ENCODE results near the gene TNK2.
"Not testable (repeated sequence)": the region's sequence is repeated elsewhere in the genome, so short reads cannot be mapped to it uniquely, and the experiment has no call there.

Gene TNK2

DNA sequence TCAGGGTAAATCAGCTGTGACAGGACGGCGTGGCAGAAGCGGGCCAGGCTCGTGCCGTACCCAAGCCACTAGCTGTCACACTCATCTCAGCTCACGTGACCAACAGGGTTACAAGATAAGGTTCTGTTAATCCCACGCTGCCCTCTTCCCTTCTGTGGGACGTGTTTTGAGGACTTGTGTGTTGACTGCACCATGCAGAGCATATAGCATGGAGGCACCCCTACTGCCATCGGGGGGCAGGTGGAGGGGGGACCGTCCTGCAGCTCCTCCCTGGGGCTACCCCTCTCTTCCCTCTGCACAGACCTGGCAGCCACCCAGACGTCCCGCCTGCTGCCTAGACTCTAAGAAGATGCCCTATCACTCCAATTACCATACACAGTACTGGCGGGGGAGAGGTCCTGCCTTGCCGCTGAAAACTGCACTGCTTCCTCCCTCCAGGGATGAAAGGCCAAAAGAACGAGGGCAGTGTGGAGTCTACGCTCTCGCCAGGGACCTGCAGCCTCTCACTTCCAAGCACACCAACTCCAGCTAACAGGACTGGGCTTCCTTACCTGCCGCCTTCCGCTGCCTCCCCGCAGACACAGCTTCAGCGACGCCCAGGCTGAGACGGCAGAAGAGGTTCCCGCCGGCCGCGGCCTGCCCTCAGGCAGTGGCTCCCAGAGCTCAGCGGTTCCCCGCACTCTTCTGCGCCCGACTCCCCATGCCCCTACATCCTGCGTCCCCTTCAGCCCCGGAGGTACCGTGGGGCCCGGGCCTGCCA, at the start of gene TNK2:
Gene TNK2 (minus strand): TSS at position 618 of the 760 bp plus-strand sequence. CDS start 19,963 bp downstream, outside the sequence.
- peak in 1 of 2 experiments; percentile 59 for DNase-seq

GRCh38 chr3:195956577-195956976, 48.2 kb upstream of the TNK2 start:
- no peak for DNase-seq

- DNase-seq: not testable (repeated sequence)
Measured at GRCh38 chr3:195955416-195955841, 47.1 kb upstream of the TNK2 start.

- DNase-seq: not testable (repeated sequence)
Measured at GRCh38 chr3:195954752-195955119, 46.4 kb upstream of the TNK2 start.

DNA sequence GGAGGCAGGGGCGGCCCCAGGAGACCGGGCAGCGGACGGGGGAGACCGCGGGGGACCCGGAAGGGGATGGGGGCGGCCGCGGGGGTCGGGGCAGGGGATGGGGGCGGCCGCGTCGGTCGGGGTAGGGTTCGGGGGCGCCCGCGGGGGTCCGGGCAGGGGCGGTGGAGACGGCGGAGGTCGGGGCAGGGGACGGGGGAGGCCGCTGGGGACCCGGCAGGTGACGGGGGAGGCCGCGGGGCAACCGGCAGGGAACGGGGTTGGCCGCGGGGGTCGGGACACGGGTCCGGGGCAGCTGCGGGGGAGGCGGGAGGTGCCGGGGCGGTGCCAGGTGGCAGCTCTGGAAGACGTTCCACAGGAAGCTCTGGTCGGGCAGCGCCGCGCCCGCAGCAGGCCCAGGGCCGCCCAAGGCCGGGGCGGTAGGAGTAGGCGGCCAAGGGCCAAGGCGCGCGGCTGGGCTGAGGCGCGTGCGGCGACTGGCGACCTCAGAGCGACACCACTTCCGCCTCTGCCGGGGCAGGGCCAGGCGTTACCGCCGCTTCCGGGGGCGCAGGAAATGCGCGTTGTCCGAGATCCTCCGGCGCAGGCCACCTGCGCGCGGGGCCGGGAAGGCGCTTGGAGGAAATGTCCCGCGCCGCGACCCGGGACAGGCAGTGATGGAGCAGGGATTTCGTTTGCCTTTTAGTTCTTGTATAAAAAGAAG, 45.9 kb upstream of the TNK2 start:
- DNase-seq: not testable (repeated sequence)

DNA sequence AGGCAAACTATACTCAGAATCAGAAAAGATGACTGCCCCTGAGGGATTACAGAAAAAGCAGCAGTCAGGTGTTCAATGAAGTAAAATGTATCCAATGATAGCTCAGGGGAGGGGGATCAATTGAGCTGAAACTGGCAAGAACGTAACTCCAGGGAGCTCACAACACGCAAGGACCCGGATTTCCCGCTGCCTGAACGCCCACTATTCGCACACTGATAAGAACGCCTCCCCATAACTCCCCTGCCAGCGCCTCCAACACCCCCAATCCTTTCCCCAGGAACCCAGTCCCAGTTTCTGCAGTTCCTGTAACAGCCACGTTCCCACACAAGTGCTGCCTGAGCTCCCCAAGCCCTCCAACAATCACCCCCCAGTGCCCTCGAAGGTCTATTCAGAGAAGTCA, 44.2 kb upstream of the TNK2 start:
- not testable (repeated sequence) for DNase-seq

- DNase-seq: not testable (repeated sequence)
Measured at GRCh38 chr3:195951443-195952177, 43.3 kb upstream of the TNK2 start.

GRCh38 chr3:195950731-195951130, 42.4 kb upstream of the TNK2 start:
- not testable (repeated sequence) for DNase-seq

DNA sequence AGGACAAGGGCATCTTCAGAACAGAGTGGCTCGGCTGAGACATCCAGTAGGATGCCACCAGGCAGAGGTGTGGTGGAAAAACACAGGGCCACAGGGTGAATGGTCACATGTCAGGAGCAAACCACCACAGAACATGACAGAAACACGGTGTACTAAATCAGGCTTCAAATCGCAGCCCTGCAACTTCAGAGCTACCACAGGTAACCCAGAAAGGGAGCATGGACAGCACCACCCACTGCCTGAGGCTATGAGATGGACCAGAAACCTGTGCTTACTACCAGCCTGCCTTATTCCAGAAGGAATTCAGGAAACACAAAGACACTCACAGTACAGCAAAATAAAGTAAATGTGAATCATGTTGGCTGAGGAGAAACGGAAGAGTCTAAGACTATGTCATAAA, 41.8 kb upstream of the TNK2 start:
- DNase-seq: not testable (repeated sequence)

- DNase-seq: not testable (repeated sequence)
Measured at GRCh38 chr3:195946910-195947699, 38.8 kb upstream of the TNK2 start.

DNA sequence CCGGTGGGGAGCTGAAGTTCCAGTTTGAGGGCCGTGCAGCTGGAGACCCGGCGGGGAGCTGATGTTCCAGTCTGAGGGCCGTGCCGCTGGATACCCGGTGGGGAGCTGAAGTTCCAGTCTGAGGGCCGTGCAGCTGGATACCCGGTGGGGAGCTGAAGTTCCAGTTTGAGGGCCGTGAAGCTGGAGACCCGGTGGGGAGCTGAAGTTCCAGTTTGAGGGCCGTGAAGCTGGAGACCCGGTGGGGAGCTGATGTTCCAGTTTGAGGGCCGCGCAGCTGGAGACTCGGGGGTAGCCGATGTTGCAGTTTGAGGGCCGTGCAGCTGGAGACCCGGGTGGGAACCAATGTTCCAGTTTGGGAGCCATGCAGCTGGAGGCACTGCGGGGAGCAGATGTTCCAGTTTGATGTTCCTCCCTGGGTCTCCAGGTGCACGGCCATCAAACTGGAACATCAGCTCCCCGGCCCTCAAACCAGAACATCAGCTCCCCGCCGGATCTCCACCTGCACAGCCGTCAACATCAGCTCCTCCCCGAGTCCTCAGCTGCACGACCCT, 33.0 kb upstream of the TNK2 start:
- DNase-seq: not testable (repeated sequence)

GRCh38 chr3:195940806-195941205, 32.5 kb upstream of the TNK2 start:
- not testable (repeated sequence) for DNase-seq

DNA sequence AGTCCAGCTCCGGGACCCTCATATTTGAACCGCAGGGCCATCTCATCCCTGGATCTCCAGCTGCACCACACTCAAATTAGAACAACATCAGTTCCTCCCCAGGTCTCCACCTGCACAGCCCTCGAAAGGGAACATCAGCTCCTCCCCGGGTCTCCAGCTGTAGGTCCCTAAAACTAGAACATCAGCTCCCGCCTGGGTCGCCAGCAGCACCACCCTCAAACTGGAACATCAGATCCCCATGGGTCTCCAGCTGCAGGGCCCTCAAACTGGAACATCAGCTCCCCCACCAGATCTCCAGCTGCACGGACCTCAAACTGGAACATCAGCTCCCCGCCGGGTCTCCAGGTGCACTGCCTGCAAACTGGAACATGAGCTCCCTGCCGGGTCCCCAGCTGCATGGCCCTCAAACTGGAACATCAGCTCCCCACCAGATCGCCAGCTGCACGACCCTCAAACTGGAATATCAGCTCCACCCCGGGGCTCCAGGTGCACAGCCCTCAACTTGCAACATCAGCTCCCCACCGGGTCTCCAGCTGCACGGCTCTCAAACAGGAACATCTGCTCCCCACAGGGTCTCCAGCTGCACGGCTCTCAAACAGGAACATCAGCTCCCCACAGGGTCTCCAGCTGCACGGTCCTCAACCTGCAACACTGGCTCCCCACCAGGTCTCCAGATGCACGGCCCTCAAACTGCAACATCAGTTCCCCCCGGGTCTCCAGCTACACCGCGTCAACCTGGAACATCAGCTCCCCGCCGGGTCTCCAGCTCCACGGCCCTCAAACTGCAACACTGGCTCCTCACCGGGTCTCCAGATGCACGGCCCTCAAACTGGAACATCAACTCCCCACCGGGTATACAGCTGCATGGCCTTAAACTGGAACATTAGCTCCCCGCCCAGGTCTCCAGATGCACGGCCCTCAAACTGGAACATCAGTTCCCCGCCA, 31.4 kb upstream of the TNK2 start:
- DNase-seq: not testable (repeated sequence)

DNA sequence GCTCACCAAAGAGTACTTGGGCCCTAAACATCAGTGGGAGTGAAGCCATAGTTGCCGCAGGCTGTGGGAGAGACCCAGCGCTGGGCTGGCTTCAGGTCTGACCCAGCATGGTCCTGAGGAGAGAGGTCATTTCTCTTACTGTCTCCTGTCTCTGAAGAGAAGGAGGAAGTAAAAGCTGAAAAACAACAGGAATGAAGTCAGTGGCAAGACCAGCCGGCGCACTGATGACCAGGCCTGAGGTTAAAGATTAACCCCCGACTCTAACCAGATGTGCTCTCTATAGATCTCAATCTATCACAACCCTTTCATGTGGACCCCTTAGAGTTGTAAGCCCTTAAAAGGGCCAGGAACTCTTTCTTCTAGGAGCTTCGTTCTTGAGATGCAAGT, 24.7 kb upstream of the TNK2 start:
- not testable (repeated sequence) for DNase-seq

DNA sequence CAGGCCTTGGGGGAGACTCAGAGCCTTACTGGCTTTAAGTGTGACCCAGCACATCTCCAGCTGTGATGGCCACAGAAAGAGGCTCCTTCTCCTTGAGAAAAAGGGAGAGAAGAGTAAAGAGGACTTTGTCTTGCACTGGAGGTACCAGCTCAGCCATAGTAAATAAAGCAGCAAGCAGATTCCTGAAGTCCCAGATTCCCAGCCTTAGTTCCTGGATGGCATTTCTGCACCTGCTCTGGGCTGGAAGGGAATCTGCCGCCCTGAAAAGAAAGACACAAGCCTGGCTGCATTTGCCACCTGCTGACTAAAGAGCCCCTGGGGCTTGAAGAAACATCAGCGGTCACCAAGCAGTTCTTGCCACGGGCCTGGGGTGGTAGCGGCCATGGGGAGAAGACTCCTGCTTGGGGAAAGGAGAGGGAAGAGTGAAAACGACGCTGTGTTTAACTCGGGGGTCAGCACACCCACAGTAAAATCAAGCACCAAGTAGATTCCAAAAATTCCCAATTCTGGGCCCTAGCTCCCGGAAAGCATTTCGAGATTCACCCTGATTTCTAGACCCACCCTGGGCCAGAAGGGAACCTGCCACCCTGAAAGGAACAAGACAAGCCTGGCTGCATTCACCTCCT, 24.2 kb upstream of the TNK2 start:
- no peak for DNase-seq

DNA sequence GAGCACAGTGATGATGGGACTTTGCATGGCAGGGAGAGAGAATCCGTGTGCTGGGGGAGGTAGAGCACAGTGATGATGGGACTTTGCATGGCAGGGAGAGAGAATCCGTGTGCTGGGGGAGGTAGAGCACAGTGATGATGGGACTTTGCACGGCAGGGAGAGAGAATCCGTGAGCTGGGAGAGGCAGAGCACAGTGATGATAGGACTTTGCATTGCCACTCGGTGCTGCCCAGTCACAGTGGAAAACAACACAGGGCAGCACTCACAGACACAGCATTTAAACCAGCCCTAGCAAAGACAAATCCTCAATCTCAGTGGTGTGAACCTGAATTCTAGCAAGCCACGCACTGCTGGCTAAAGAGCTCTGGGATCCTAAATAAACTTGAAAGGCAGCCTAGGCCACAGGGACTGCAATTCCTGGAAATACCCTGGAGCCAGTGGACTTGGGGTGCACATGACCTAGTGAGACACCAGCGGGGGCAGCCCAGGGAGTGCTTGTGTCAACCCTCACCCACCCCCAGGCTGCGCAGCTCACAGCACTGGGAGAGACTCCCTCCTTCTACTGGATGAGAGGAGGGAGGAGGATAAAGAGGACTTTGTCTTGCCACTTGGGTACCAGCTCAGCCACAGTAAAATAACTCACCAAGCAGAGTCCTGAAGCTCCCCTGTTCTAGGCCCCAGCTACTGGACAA, 23.4 kb upstream of the TNK2 start:
- DNase-seq: no peak

DNA sequence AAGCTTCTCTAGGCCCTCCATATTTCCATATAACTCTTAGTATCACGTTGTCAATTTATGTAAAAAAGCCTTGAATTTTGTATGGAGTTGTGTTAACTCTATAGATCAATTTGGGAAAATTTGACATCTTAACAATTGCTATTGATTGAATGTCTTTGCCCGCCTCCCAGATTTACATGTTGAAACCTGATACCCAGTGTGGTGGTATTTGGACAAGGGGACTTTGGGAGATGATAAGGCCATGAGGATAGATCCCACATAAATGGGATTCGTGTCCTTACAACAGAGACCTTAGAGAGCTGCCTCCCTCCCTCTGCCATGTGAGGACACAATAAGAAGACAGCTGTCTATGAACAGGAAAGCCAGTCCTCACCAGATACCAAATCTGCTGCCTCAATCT, 21.1 kb upstream of the TNK2 start:
- DNase-seq: no peak

GRCh38 chr3:195921334-195921791, 13.0 kb upstream of the TNK2 start:
- DNase-seq: no peak

DNA sequence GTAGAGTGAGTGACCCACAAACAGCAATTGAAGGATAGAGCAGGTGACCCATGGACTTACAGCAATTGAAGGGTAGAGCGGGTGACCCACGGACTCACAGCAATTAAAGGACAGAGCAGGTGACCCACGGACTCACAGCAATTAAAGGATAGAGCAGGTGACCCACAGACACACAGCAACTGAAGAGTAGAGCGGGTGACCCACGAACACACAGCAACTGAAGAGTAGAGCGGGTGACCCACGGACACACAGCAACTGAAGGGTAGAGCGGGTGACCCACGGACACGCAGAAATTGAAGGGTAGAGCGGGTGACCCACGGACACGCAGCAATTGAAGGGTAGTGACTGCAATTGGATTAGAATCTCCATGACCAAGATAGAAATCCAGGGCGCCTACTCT, 9.8 kb upstream of the TNK2 start:
- DNase-seq: no peak

DNA sequence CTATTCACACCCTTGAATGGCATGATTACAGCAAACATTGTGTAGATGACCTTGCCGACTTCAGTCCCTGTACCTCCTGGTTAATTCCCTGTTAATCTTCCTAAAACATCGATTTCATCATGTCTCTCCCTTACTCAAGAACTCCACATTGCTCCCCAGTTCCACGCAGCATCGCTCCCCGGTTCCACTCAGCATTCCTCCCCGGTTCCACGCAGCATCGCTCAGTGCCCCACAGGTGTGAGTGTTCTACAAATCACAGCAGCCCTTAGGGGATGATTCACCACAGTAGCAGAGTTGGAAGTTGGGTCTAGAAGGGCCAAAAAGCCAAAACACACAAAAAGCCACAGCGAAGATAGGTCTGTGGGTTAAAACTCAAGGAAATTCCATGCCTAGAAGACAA, 8.6 kb upstream of the TNK2 start:
- DNase-seq: no peak
